Measurements from ENCODE around the gene CCDC182.

CCDC182 gene

GRCh38 chr17:57726213-57726790 is 18.8 kb downstream of the CCDC182 start:
- no peak for DNase-seq

DNA sequence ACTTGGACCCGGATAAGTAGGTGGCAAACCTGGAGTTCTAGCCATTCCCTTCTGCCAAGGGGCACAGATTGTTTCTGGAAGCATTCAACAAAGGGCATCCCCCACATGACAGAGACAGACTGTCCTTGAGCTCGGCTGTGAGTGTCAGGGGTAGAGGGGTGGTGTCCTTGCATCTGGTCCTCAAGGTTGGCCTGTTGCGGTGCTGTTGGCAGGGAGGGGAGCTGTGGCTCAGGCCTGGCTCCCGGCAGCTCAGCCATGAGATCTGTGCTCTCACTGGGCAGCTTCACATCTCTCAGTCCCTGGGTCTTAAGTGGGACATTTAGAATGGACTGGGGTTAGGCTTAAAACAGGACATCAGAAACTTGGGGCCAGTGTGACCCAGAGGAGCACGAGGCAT is 20.4 kb downstream of the CCDC182 start:
- DNase-seq, result no peak

GRCh38 chr17:57724026-57724728 is 20.9 kb downstream of the CCDC182 start:
- DNase-seq, result peak; percentile 9

- no peak for DNase-seq
These were observed 21.6 kb downstream of the CCDC182 start for GRCh38 chr17:57723427-57724025.

DNA sequence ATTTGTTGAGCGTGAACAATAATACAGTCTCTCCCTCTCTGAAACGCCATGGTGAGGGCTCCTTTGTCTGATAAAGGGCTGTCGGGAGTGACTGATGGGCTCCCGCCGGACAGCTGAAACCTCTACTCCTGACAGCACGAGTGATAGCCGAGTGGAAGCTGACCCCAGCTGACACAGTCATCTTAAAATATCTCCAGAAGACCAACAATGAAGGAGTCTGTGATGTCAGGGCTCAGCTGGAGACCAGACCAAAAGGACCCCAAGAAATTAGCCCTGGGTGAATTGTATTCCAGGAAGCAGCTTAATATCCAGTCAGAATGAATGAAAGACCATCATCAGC is 22.4 kb downstream of the CCDC182 start:
- DNase-seq, result no peak

- no peak for DNase-seq
These were observed 23.0 kb downstream of the CCDC182 start for GRCh38 chr17:57721967-57722703.

DNA sequence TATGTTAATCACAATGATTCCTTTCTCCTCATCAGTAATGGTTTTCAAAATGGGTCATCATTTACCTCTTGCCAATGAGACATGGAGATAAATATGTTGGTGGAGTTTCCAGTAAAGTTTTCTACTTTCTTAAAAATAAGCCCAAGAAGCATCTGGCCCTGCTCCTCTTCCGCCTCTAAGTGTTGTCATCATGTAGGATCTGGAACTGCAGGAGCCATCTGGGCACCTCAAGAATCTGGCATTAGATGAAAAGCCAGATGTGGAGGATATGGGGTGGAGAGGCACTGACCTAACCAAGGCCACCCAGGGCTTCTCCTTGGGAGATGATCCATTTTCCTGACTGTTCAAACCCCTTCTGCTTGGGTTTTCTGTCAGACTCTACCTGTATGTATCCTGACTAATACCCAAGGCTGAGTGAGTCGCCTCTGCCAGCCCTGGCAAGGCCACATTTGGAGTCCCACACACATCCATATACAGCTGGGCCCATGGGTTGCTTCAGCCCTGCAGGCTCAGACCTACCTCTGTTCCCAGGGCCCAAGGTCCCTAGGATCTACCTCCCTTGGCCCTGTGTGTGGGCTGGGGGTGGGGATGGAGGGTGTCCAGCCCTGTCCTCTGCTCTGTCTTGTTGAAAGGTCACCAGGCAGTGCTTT is 24.6 kb downstream of the CCDC182 start:
- DNase-seq, result no peak

DNA sequence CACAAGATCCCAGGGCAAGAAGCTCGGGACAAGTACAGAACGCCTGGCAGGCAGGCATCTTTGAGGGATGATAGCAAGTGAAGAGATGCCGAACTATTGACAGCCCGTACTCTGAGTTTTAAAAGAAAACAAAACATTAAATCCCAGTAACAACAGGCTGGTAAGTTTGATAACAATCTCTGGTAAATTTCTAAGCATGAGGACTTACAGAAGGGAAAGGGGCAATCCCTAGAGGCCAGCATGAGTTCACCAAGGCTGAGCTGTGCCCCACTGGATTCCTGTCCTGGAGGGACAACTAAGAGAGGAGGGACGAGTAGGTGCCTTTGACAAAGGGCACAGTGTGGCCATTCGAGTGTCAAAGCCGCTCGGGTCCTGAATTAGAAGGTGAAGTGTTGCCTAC is 26.2 kb downstream of the CCDC182 start:
- no peak for DNase-seq

GRCh38 chr17:57715981-57716380 is 29.1 kb downstream of the CCDC182 start:
- no peak for DNase-seq

DNA sequence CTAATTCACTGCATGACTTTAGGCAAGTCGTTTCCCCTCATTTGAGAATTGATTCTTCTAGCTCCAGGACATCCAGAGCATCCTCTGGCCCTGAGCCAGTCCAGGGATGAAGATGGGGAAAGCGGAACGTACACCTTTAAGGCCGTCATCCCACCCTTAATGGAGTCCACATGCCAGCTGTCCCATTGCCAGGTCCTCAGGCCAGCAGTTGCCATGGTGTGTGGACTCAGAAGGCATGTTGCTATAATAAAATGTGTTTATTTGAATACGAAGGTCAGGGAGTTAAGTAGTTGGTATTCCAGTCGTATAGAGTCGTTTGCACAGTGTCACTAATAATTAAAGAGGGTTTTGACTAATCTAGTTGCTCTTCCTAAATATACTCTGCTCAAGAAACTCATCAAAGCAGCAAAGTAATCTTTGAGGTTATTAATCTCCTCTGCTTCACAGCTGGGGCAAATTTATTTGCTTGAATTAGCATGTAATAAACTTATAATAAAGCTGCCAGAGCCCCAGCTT is 30.4 kb downstream of the CCDC182 start:
- DNase-seq, result no peak

GRCh38 chr17:57713140-57713539 is 32.0 kb downstream of the CCDC182 start:
- DNase-seq, result no peak

GRCh38 chr17:57708410-57708809 is 36.7 kb downstream of the CCDC182 start:
- DNase-seq, result no peak

DNA sequence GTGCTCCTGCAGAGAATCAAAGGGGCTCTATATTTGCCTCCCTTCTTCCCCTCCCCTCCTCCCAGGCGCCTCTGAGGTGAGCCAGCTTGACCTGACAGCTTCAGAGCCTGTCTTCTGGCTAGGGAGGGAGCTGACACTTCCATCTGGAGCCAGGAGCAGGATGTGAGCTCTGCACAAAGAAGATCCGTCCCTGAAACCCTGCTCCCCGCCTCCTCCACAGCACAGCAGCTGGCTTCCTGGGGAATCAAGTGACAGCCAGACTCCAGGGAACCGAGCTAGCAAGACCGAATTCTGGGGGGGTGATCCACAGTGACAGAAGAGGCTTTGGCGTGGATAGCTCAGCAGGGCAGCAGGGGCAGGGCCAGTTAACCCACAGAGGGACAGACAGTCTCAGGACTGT is 37.2 kb downstream of the CCDC182 start:
- DNase-seq, result no peak

GRCh38 chr17:57706761-57707160 is 38.3 kb downstream of the CCDC182 start:
- no peak for DNase-seq

DNA sequence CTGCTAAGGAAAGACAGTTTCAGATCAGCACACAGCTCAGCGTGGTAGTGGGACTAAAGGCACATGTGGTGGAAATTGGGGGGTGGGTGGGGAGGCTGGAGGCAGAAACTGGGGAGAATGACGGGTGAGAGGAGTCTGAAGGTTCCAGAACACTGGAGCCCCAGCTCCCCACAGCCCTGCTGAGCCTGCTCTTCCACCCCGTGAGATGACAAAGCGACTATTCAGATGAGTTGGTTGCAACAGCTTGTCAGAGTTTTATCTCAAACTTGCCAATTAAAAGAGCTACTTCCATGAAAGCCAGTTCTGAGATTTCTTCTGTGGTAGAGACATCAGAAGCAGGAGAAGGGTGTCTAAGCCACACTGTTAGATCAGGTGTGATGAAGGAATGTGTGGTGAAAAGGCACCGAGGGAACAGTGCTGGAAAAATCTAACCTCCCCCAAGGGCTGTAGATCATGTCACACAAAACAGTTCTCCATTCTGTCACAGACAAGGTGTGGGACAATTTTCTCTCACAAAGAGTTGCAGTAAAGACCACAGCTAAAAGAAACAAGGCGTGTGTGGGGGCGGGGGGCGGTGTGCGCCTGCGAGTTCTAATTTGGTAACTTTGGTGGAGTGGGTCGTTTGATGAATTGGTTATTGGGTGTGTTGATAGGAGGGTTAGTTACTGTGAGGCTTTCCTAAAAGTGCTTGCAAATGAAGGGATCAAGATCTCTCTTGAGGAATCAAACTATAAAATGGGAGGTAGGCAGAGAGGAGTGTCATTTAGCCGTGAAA is 39.0 kb downstream of the CCDC182 start:
- DNase-seq, result no peak

DNA sequence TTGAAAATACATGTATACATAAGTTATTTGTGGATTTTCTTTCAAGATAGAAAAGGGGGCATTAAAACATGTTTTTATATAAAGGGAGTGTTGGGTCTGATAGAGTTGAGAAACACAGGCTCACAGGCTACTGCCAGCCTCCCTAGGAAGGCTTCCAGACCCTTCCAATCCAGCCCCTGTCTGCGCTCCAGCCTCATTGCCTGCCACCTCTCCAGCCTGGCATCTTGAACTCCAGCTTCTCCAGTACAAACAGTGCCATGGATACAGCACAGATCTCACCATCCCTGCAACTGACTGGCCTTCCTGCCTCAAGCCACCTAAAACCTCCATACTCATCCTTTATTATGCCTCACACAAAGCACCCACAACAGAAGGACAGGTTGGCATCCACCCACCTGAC is 40.7 kb downstream of the CCDC182 start:
- DNase-seq, result no peak

GRCh38 chr17:57703273-57703672 is 41.8 kb downstream of the CCDC182 start:
- no peak for DNase-seq

- no peak for DNase-seq
These were observed 44.0 kb downstream of the CCDC182 start for GRCh38 chr17:57701124-57701523.

DNA sequence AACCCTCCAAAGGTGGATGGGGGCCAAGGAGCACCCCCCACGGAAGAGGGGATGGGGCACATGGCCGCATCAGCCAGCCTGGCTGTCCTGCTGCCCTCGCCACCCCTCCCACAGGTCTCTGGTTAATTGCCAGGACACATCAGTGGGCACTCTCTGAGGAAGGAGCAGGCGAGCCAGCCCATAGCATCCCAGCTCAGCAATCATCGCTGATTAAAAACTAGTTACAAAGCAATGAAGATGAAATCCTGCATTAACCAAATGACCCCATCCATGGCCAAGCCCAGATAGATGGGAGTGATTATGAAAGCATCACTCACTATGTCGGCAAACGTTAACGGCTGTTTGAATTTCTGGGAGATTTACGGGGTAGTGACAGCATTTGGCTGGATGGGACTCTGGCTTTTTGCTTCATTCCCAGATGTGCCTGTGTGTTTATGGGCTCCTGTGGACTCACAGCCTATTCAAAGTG is 45.3 kb downstream of the CCDC182 start:
- no peak for DNase-seq

- DNase-seq, result no peak
These were observed 47.0 kb downstream of the CCDC182 start for GRCh38 chr17:57697891-57698711.

GRCh38 chr17:57697197-57697596 is 47.9 kb downstream of the CCDC182 start:
- no peak for DNase-seq
